ENCODE measurements around the gene COQ4. TPM values are rescaled to one million over a fixed set of nuclear protein-coding genes. Genes with fewer than 3 reads are reported as not detected.

Gene COQ4
- total and polyA plus RNA-seq, 2 of the 8 experiments (the other 6 are each of a cell fraction or from before 2014, with no cell fraction given), result 32.3 to 58.8 TPM

- TF ChIP-seq ZNF274 (IDR thresholded peaks at IDR 0.05; ENCODE audit: borderline replicate concordance, extremely low read depth, low read length) (no peak), SAP30 (IDR thresholded peaks at IDR 0.05; ENCODE audit: insufficient read depth, insufficient replicate concordance, low read length) (no peak), KDM5A (IDR thresholded peaks at IDR 0.05; ENCODE audit: low read length) (no peak), TAF7 (optimal IDR thresholded peaks at IDR 0.05; ENCODE audit: borderline replicate concordance, low read depth, low read length) (no peak)
Measured at GRCh38 chr9:128358861-128359260, 36.2 kb downstream of the COQ4 start (continued).
